K562 (cell line): Measurements from ENCODE around the gene ZC3H13. TPM values are rescaled to one million over a fixed set of nuclear protein-coding genes. Genes with fewer than 3 reads are reported as not detected.

ENCODE experiments used
- ATAC-seq: fragments of 200-7000 bp; cut with Tn5 transposase; 3 replicates; pipeline ENCODE4 v1.9.1; 2020; ENCODE audit warnings: moderate library complexity
- BruUV-seq: library from RNA; stranded (reverse); fragments of 400-500 nt; replicated peaks from 2 replicates; lab custom pipeline; 2021; lab: Mats Ljungman, UMichigan
- CTCF ChIA-PET: fragments of 300-600 bp; formaldehyde crosslinking; extraction: SDS; loops from one replicate; lab custom pipeline; 2021; ENCODE audit warnings: low intra/inter-chr PET ratio; lab: Yijun Ruan, JAX
- POLR2A ChIA-PET: fragments of 300-600, 350-650 bp; sonication (Branson Sonifier 250); formaldehyde crosslinking; extraction: SDS; loops from one replicate; lab custom pipeline; 2021; ENCODE audit warnings: antibody characterized with exemption, inconsistent platforms; lab: Yijun Ruan, JAX
- DNase-seq, 4 experiments: peaks; one replicate each; pipeline versions ENCODE4 v3.0.0 to v3.0.0-alpha.2; 2011 to 2018; ENCODE audit warnings: low spot score in 3 of 4, mixed read lengths in 3 of 4; ENCODE audit errors: extremely low read depth in 1 of 4
- FAIRE-seq: peaks from 2 replicates; lab custom pipeline; 2011; peaks lifted over from hg19 to GRCh38; lab: Jason Lieb, UNC
- H2AFZ ChIP-seq: 2 replicates; pipeline ENCODE4 v1.6.0; 2011; ENCODE audit warnings: low read depth, low read length, control low read depth, inconsistent platforms
- H3K27ac ChIP-seq: fragments of 200-600 bp; 3 replicates; pipeline ENCODE4 v1.8.0; 2011; ENCODE audit warnings: low read depth, mild to moderate bottlenecking, control low read depth, inconsistent platforms, low read length, moderate library complexity, mixed read lengths; ENCODE audit errors: extremely low read depth
- H3K27me3 ChIP-seq, 2 experiments: fragments of 300-600 bp in 1 of 2; 2 replicates in 1 of 2; 3 replicates in 1 of 2; pipeline versions ENCODE4 v1.6.0 to v1.8.0; 2011; ENCODE audit warnings: inconsistent platforms in 2 of 2, low read length in 2 of 2, mild to moderate bottlenecking in 1 of 2, mixed read lengths in 1 of 2, moderate library complexity in 1 of 2; ENCODE audit not compliant: control insufficient read depth in 2 of 2, insufficient read depth in 2 of 2
- H3K36me3 ChIP-seq: fragments of 300-600 bp; 3 replicates; pipeline ENCODE4 v1.8.0; 2011; ENCODE audit warnings: mild to moderate bottlenecking, low read length, inconsistent platforms; ENCODE audit not compliant: control insufficient read depth, insufficient read depth
- H3K4me1 ChIP-seq, 2 experiments: fragments of 200-600 bp in 1 of 2; replicated peaks in 1 of 2; 2 replicates in 1 of 2; 3 replicates in 1 of 2; pipeline versions ENCODE4 v1.5.1 to v1.8.0; 2011; ENCODE audit warnings: inconsistent platforms in 2 of 2, low read length in 2 of 2, mild to moderate bottlenecking in 1 of 2, mixed read lengths in 1 of 2, moderate library complexity in 1 of 2; ENCODE audit not compliant: control insufficient read depth in 2 of 2, insufficient read depth in 2 of 2
- H3K4me2 ChIP-seq: 2 replicates; pipeline ENCODE4 v1.6.1; 2011; ENCODE audit warnings: low read length, control low read depth, inconsistent platforms, mixed read lengths; ENCODE audit not compliant: insufficient read depth
- H3K4me3 ChIP-seq: fragments of 200-600 bp; sonication (generic), shearing (Covaris generic); 2 replicates; pipeline ENCODE4 v1.5.1; 2016; ENCODE audit warnings: control low read depth, inconsistent platforms
- H3K79me2 ChIP-seq: fragments of 200-600 bp; 3 replicates; pipeline ENCODE4 v1.8.0; 2011; ENCODE audit warnings: low read length, inconsistent platforms; ENCODE audit not compliant: control insufficient read depth, insufficient read depth
- H3K9ac ChIP-seq, 2 experiments: 2 replicates each; pipeline versions ENCODE4 v1.6.0 to v1.6.1; 2011; ENCODE audit warnings: low read depth in 2 of 2, low read length in 2 of 2, control low read depth in 1 of 2, inconsistent platforms in 1 of 2, mild to moderate bottlenecking in 1 of 2, mixed read lengths in 1 of 2; ENCODE audit not compliant: insufficient read depth in 1 of 2
- H3K9me1 ChIP-seq: one replicate; pipeline ENCODE4 v1.6.0; 2011; ENCODE audit warnings: inconsistent platforms, mild to moderate bottlenecking, low read length, moderate library complexity; ENCODE audit not compliant: control insufficient read depth, insufficient read depth
- H3K9me3 ChIP-seq: replicated peaks from 2 replicates; pipeline ENCODE4 v1.5.1; 2011; ENCODE audit warnings: low read depth, low read length, inconsistent platforms; ENCODE audit not compliant: control insufficient read depth, insufficient read depth
- H4K20me1 ChIP-seq: replicated peaks from 2 replicates; pipeline ENCODE4 v1.6.1; 2011; ENCODE audit warnings: low read length, inconsistent platforms, mixed read lengths; ENCODE audit not compliant: control insufficient read depth, insufficient read depth
- BCL6 ChIP-seq: fragments of 250-450 bp; sonication (Bioruptor Pico); IDR thresholded peaks from 2 replicates; pipeline ENCODE4 v1.4.0; 2020
- HBP1 ChIP-seq: fragments of 450-650 bp; formaldehyde crosslinking; IDR thresholded peaks from 2 replicates; pipeline ENCODE4 v1.4.0; 2022; ENCODE audit warnings: missing genetic modification characterization
- HNRNPH1 ChIP-seq: fragments of 200-400 bp; formaldehyde crosslinking; optimal IDR thresholded peaks from 2 replicates; pipeline ENCODE3; 2017; ENCODE audit warnings: low read depth, mild to moderate bottlenecking, low read length, moderate library complexity
- MAFF ChIP-seq: IDR thresholded peaks from 2 replicates; pipeline ENCODE4 v1.6.1; 2012; ENCODE audit warnings: low read length, improper control_type of control experiment
- NCOR1 ChIP-seq: fragments of 450-650 bp; IDR thresholded peaks from 2 replicates; pipeline ENCODE4 v1.6.1; 2016; ENCODE audit warnings: mild to moderate bottlenecking, moderate library complexity
- NR4A1 ChIP-seq, 2 experiments: fragments of 250-450 bp in 1 of 2; fragments of 450-650 bp in 1 of 2; sonication (Bioruptor Pico) in 1 of 2; IDR thresholded peaks; 2 replicates each; pipeline versions ENCODE4 v1.4.0 to v1.6.1; 2016 to 2020; ENCODE audit warnings: mild to moderate bottlenecking in 2 of 2, missing compliant biosample characterization in 1 of 2, missing genetic modification characterization in 1 of 2, moderate library complexity in 1 of 2
- NUFIP1 ChIP-seq: fragments of 450-650 bp; IDR thresholded peaks from 2 replicates; pipeline ENCODE4 v1.6.1; 2018; ENCODE audit not compliant: partially characterized antibody
- PHF21A ChIP-seq: fragments of 450-650 bp; IDR thresholded peaks from 2 replicates; pipeline ENCODE4 v1.6.1; 2017; ENCODE audit warnings: low read depth, borderline replicate concordance
- PPARD ChIP-seq: fragments of 250-450 bp; sonication (Bioruptor Pico); IDR thresholded peaks from 2 replicates; pipeline ENCODE4 v1.8.0; 2022; ENCODE audit warnings: inconsistent platforms, mild to moderate bottlenecking, moderate library complexity
- PTTG1 ChIP-seq: fragments of 450-650 bp; IDR thresholded peaks from 2 replicates; pipeline ENCODE4 v1.6.1; 2016; ENCODE audit warnings: low read depth, mild to moderate bottlenecking, missing genetic modification characterization, missing compliant biosample characterization
- STAT5B ChIP-seq: fragments of 250-450 bp; sonication (Bioruptor Pico); IDR thresholded peaks from 2 replicates; pipeline ENCODE4 v1.8.0; 2021; ENCODE audit warnings: mild to moderate bottlenecking, inconsistent platforms
- ZBTB1 ChIP-seq: sonication (generic); formaldehyde crosslinking; IDR thresholded peaks from 2 replicates; pipeline ENCODE4 v1.8.1; 2023; ENCODE audit warnings: missing genetic modification reagents, low read depth, mild to moderate bottlenecking, borderline replicate concordance
- ZNF140 ChIP-seq: fragments of 250-450 bp; sonication (Bioruptor Pico); IDR thresholded peaks from 2 replicates; pipeline ENCODE4 v1.8.0; 2021; ENCODE audit warnings: moderate library complexity, mild to moderate bottlenecking, inconsistent platforms
- ZNF507 ChIP-seq: conservative IDR thresholded peaks from 2 replicates; pipeline ENCODE4 v1.6.1; 2017; ENCODE audit warnings: missing genetic modification characterization, missing compliant biosample characterization
- ZNF75A ChIP-seq: fragments of 450-650 bp; formaldehyde crosslinking; IDR thresholded peaks from 2 replicates; pipeline ENCODE4 v1.4.0; 2020; ENCODE audit warnings: mild to moderate bottlenecking
- WGBS: fragments of 100-300 bp; shearing (Covaris generic); methylation state at CpG from one replicate; pipeline ENCODE4 v1.1.6; 2016; ENCODE audit warnings: low coverage, mixed read lengths; ENCODE audit not compliant: insufficient coverage; ENCODE audit errors: missing lambda C conversion rate; 5-methylcytosine and 5-hydroxymethylcytosine counted together
- in situ Hi-C: fragments of 300-500 bp; cut with MboI; formaldehyde crosslinking; loops from 4 replicates; pipeline ENCODE4 v1.15.0; 2018; ENCODE audit warnings: inconsistent platforms, mixed read lengths
- intact Hi-C: fragments of 100-400 bp; cut with micrococcal nuclease; formaldehyde crosslinking; loops from 2 replicates; pipeline ENCODE4 v1.14.2; 2022
- polyA plus RNA-seq, 8 experiments: library from polyadenylated mRNA; depleted of rRNA in 4 of 8; stranded (reverse) in 5 of 8; unstranded in 3 of 8; fragments of >200 nt; fragmentation: Nextera tagmentation in 2 of 8; fragmentation: Illumina TruSeq in 1 of 8; extraction: Ambion mirVana in 2 of 8; extraction: Trizol in 1 of 8; gene quantifications; 2 replicates each; pipeline versions ENCODE4 v1.2.1 to v1.2.3, GENCODE V29; 2011 to 2014; ENCODE audit warnings: inconsistent platforms in 1 of 8, missing spikeins in 1 of 8
- total RNA-seq, 7 experiments: library from RNA; depleted of rRNA in 6 of 7; stranded (reverse); fragments of >200 nt in 6 of 7; fragmentation: Illumina TruSeq in 2 of 7; extraction: Trizol in 2 of 7; gene quantifications; 2 replicates each; pipeline versions ENCODE4 v1.2.1 to v1.2.3, GENCODE V29; 2011 to 2021; ENCODE audit warnings: low replicate concordance in 1 of 7

The ZC3H13 gene
- total and polyA plus RNA-seq, 9 of the 15 experiments (the other 6 are each of a cell fraction or from before 2014, with no cell fraction given): 4.9 to 27.6 (median 12.1) TPM

- 26% methylated on average over 2 of the region's 2 CpGs for WGBS
- ChIA-PET CTCF (interaction anchor here (0.6 kb wide), 1 partner anchor 8 kb away, joined by 3 read pairs; no protein-coding TSS in a partner anchor), POLR2A (interaction anchor here (0.7 kb wide), 1 partner anchor 37 kb away, joined by 3 read pairs; no protein-coding TSS in a partner anchor)
- Histone ChIP-seq H3K9ac (no peak overlapping the region), H3K79me2 (peaks cover 46% of the 10 kb centered on the region), H2AFZ (no peak overlapping the region), H3K9me3 (no peaks in the 10 kb centered on the region), H3K9me1 (no peaks in the 10 kb centered on the region), H3K27me3 (no peaks in the 10 kb centered on the region), H3K4me3 (no peak overlapping the region), H3K4me1 (no peaks in the 10 kb centered on the region), H3K4me2 (no peak overlapping the region), H4K20me1 (no peaks in the 10 kb centered on the region), H3K27ac (no peak overlapping the region), H3K36me3 (peaks cover 14% of the 10 kb centered on the region; the same call in 1 of the 3 replicates)
- no peak for TF ChIP-seq MAFF
- TF ChIP-seq PHF21A: no peak
- no peak for TF ChIP-seq NR4A1 (CRISPR knock-in tag; IDR thresholded peaks at IDR 0.05)
- no peak for TF ChIP-seq NR4A1 (tag; IDR thresholded peaks at IDR 0.05)
- TF ChIP-seq NUFIP1: no peak
- no peak for TF ChIP-seq ZNF140 (CRISPR knock-in tag)
- TF ChIP-seq STAT5B (CRISPR knock-in tag): no peak
- TF ChIP-seq BCL6 (CRISPR knock-in tag): no peak
- TF ChIP-seq NCOR1: no peak
- TF ChIP-seq HBP1 (CRISPR knock-in tag): no peak
- TF ChIP-seq PPARD (CRISPR knock-in tag): no peak
- TF ChIP-seq PTTG1 (tag): no peak
- no peak for TF ChIP-seq ZNF75A (CRISPR knock-in tag)
- no peak for TF ChIP-seq ZBTB1 (CRISPR knock-in tag)
- no peak for TF ChIP-seq ZNF507
- no peak for TF ChIP-seq HNRNPH1
- FAIRE-seq (no peak), ATAC-seq (peak; percentile 43), DNase-seq (no peak)
- no TSS peak for BruUV-seq
- in situ Hi-C loops: no loop called here
- intact Hi-C loops: no loop called here
Measured at GRCh38 chr13:46045424-46045823, 7.1 kb downstream of the ZC3H13 start.
